OCI-LY3 (cell line): ENCODE data around the gene IRF9.

ENCODE experiments used
- H2AFZ ChIP-seq: fragments of 200-600, 300-600 bp; shearing (Covaris generic); 2 replicates; pipeline ENCODE4 v1.6.0; 2014; ENCODE audit warnings: antibody characterized with exemption, low read depth, low read length
- H3K27ac ChIP-seq: fragments of 200-600, 300-600 bp; sonication (generic); 2 replicates; pipeline ENCODE4 v1.5.1; 2014; ENCODE audit warnings: mild to moderate bottlenecking, low read length, moderate library complexity, mixed read lengths
- H3K27me3 ChIP-seq: fragments of 200-600, 300-600 bp; sonication (generic); 2 replicates; pipeline ENCODE4 v1.6.1; 2014; ENCODE audit warnings: low read depth, low read length, mixed read lengths
- H3K36me3 ChIP-seq: fragments of 200-600, 300-600 bp; sonication (generic); replicated peaks from 2 replicates; pipeline ENCODE3; 2014; ENCODE audit warnings: low read depth, low read length, mixed read lengths
- H3K4me1 ChIP-seq: fragments of 300-600, 200-600 bp; sonication (generic); 2 replicates; pipeline ENCODE4 v1.6.1; 2014; ENCODE audit warnings: low read length, mixed read lengths
- H3K4me2 ChIP-seq: fragments of 200-600, 300-600 bp; sonication (generic); 2 replicates; pipeline ENCODE4 v1.6.1; 2014; ENCODE audit warnings: low read length, mixed read lengths
- H3K4me3 ChIP-seq: fragments of 300-600, 200-600 bp; sonication (generic); 2 replicates; pipeline ENCODE4 v1.5.1; 2014; ENCODE audit warnings: antibody characterized with exemption, mild to moderate bottlenecking, low read length, moderate library complexity
- H3K79me2 ChIP-seq: fragments of 300-600, 200-600 bp; shearing (Covaris generic); 2 replicates; pipeline ENCODE4 v1.6.1; 2014; ENCODE audit warnings: mild to moderate bottlenecking, low read length, mixed read lengths
- H3K9ac ChIP-seq: fragments of 300-600, 200-600 bp; shearing (Covaris generic); 2 replicates; pipeline ENCODE4 v1.6.0; 2014; ENCODE audit warnings: mild to moderate bottlenecking, low read length, moderate library complexity
- H3K9me3 ChIP-seq: fragments of 200-600, 300-600 bp; shearing (Covaris generic); 2 replicates; pipeline ENCODE4 v1.6.1; 2014; ENCODE audit warnings: low read length, mixed read lengths; ENCODE audit not compliant: insufficient read depth
- H4K20me1 ChIP-seq: fragments of 200-600, 300-600 bp; sonication (generic); 2 replicates; pipeline ENCODE4 v1.6.1; 2016; ENCODE audit warnings: low read length, mixed read lengths; ENCODE audit not compliant: insufficient read depth
- CTCF ChIP-seq: fragments of 200-600, 300-600 bp; sonication (generic); IDR thresholded peaks from 2 replicates; pipeline ENCODE4 v1.5.1; 2014; ENCODE audit warnings: antibody characterized with exemption, low read length, low read depth
- EZH2phosphoT487 ChIP-seq: fragments of 200-600 bp; shearing (Covaris generic); IDR thresholded peaks from 2 replicates; pipeline ENCODE4 v1.6.1; 2018; ENCODE audit warnings: antibody characterized with exemption, mixed run types, low read depth

Gene IRF9

GRCh38 chr14:24167469-24168114 lies 6.5 kb downstream of the IRF9 start:
- Histone ChIP-seq H3K9me3 (no peaks in the 10 kb centered on the region), H3K27me3 (no peaks in the 10 kb centered on the region), H3K79me2 (peaks cover 8% of the 10 kb centered on the region; the same call in 1 of the 2 replicates), H3K36me3 (peaks cover 43% of the 10 kb centered on the region), H3K4me2 (no peak overlapping the region), H3K27ac (no peak overlapping the region), H4K20me1 (no peaks in the 10 kb centered on the region), H3K4me1 (no peaks in the 10 kb centered on the region), H3K4me3 (no peak overlapping the region), H3K9ac (no peak overlapping the region), H2AFZ (no peak overlapping the region)
- TF ChIP-seq EZH2phosphoT487 (no peak), CTCF (no peak)

GRCh38 chr14:24171422-24172260 lies 10.6 kb downstream of the IRF9 start, which contains the start of gene REC8:
Gene REC8 (plus strand): TSS chr14:24172080. CDS start chr14:24172553, 473 bp downstream.
- Histone ChIP-seq H3K27me3 (no peaks in the 10 kb centered on the region), H3K27ac (no peak within 1 kb of the TSS), H3K9ac (no peak within 1 kb of the TSS), H3K4me1 (no peaks in the 10 kb centered on the region), H3K4me3 (no peak within 1 kb of the TSS), H3K9me3 (no peaks in the 10 kb centered on the region), H2AFZ (no peak within 1 kb of the TSS), H3K79me2 (no peaks in the 10 kb centered on the region), H3K4me2 (no peak within 1 kb of the TSS), H3K36me3 (peaks cover 16% of the 10 kb centered on the region), H4K20me1 (no peaks in the 10 kb centered on the region)
- TF ChIP-seq EZH2phosphoT487 (no peak), CTCF (no peak)

GRCh38 chr14:24172261-24172860 lies 11.3 kb downstream of the IRF9 start:
- H3K27ac ChIP-seq, result no peak overlapping the region
- no peaks in the 10 kb centered on the region for H3K79me2 ChIP-seq
- H3K9ac ChIP-seq, result no peak overlapping the region
- H3K4me3 ChIP-seq, result no peak overlapping the region
- TF ChIP-seq EZH2phosphoT487 (no peak), CTCF (no peak)
- H2AFZ ChIP-seq, result no peak overlapping the region
- no peaks in the 10 kb centered on the region for H3K27me3 ChIP-seq
- no peaks in the 10 kb centered on the region for H4K20me1 ChIP-seq
- H3K4me1 ChIP-seq, result no peaks in the 10 kb centered on the region
- no peak overlapping the region for H3K4me2 ChIP-seq
- no peaks in the 10 kb centered on the region for H3K9me3 ChIP-seq
- peaks cover 21% of the 10 kb centered on the region for H3K36me3 ChIP-seq

- Histone ChIP-seq H3K27ac (no peak overlapping the region), H3K4me3 (no peak overlapping the region), H3K36me3 (peaks cover 17% of the 10 kb centered on the region), H3K27me3 (no peaks in the 10 kb centered on the region), H2AFZ (no peak overlapping the region), H3K9ac (no peak overlapping the region), H3K79me2 (no peaks in the 10 kb centered on the region), H3K4me1 (no peaks in the 10 kb centered on the region), H3K4me2 (no peak overlapping the region), H4K20me1 (no peaks in the 10 kb centered on the region), H3K9me3 (no peaks in the 10 kb centered on the region)
- TF ChIP-seq CTCF, result no peak
- no peak for TF ChIP-seq EZH2phosphoT487
These were observed 11.8 kb downstream of the IRF9 start for GRCh38 chr14:24172871-24173281.
